Heart left ventricle (tissue), 13 donors: ENCODE results near the gene ABTB2.

Experiments used
- POLR2A ChIP-seq, 2 donors: fragments of 450-650 bp; IDR thresholded peaks; one replicate each; pipeline ENCODE4 v1.6.1; 2017; ENCODE audit warnings: antibody characterized with exemption in 2 of 2, mild to moderate bottlenecking in 2 of 2, moderate library complexity in 2 of 2
- TF ChIP-seq, protein P1 (sequence below), 12 donors: fragments of 200-600 bp; sonication (generic) in 4 of 12; IDR thresholded peaks; one replicate each; pipeline versions ENCODE4 v1.5.0 to v1.8.0; 2018 to 2022; ENCODE audit warnings: antibody characterized with exemption in 12 of 12, mild to moderate bottlenecking in 5 of 12
- donor health status: ischemic (EF 13 %, LVEDD 7.1; RV severe dilation, severe dysfunction).
- donor health status: DM: no; HTN: yes; CAD: no.
- donor health status: DM: no; HTN: no; CAD: no.
- donor health status: ischemic (EF 25% LVEDD 6.9; RV normal size, moderate dysfunction).
- donor health status: ischemic (EF 25% LVEDD 5.7; RV mildly dilated, moderate dysfunction).
- donor health status: ischemic (EF 35%, LVEDD 5.7; RV mildly dilated, moderate dysfunction).
- donor health status: nonischemic (EF 11% LVEDD 7.7; RV severe dilation, severe dysfunction).
- donor health status: DM: yes; HTN: yes; CAD: no.
- donor health status: PGD.
- donor health status: ischemic (EF 29% LVEDD 5.4; RV normal size, mild dysfunction).
- donor health status: nonischemic (EF 23%, LVEDD 6.1; RV moderate dilation, normal function).

- TF ChIP-seq, protein P1, sequence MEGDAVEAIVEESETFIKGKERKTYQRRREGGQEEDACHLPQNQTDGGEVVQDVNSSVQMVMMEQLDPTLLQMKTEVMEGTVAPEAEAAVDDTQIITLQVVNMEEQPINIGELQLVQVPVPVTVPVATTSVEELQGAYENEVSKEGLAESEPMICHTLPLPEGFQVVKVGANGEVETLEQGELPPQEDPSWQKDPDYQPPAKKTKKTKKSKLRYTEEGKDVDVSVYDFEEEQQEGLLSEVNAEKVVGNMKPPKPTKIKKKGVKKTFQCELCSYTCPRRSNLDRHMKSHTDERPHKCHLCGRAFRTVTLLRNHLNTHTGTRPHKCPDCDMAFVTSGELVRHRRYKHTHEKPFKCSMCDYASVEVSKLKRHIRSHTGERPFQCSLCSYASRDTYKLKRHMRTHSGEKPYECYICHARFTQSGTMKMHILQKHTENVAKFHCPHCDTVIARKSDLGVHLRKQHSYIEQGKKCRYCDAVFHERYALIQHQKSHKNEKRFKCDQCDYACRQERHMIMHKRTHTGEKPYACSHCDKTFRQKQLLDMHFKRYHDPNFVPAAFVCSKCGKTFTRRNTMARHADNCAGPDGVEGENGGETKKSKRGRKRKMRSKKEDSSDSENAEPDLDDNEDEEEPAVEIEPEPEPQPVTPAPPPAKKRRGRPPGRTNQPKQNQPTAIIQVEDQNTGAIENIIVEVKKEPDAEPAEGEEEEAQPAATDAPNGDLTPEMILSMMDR (IDR thresholded peaks at IDR 0.05): no peak
- TF ChIP-seq POLR2A (IDR thresholded peaks at IDR 0.05): no peak
Observed at GRCh38 chr11:34219279-34219678, 138.5 kb downstream of the ABTB2 start.
